HEK293 (cell line): ENCODE data around the gene CYCS.
A peak's percentile ranks its signal among the peaks of the same experiment; 100 is the strongest.

ENCODE experiments used
- SALL2 ChIP-seq: fragments of 450-650 bp; formaldehyde crosslinking; IDR thresholded peaks from 2 replicates; pipeline ENCODE4 v1.5.0; 2017; ENCODE audit warnings: missing biosample characterization, mild to moderate bottlenecking, missing genetic modification characterization, borderline replicate concordance
- SCRT2 ChIP-seq: fragments of 450-650 bp; formaldehyde crosslinking; IDR thresholded peaks from 2 replicates; pipeline ENCODE4 v1.5.1; 2016; ENCODE audit warnings: missing biosample characterization, missing genetic modification characterization
- ZNF121 ChIP-seq: fragments of 450-650 bp; formaldehyde crosslinking; IDR thresholded peaks from 2 replicates; pipeline ENCODE4 v1.5.1; 2016; ENCODE audit warnings: missing biosample characterization, missing genetic modification characterization
- ZNF221 ChIP-seq: fragments of 450-650 bp; formaldehyde crosslinking; IDR thresholded peaks from 2 replicates; pipeline ENCODE4 v1.5.1; 2017; ENCODE audit warnings: missing biosample characterization, missing genetic modification characterization, borderline replicate concordance
- ZNF24 ChIP-seq: fragments of 450-650 bp; formaldehyde crosslinking; IDR thresholded peaks from 2 replicates; pipeline ENCODE4 v1.5.1; 2016; ENCODE audit warnings: missing biosample characterization, missing genetic modification characterization
- ZNF76 ChIP-seq: fragments of 450-650 bp; formaldehyde crosslinking; IDR thresholded peaks from 2 replicates; pipeline ENCODE4; 2016; ENCODE audit warnings: low read depth, missing biosample characterization, missing genetic modification characterization, borderline replicate concordance
- ZNF791 ChIP-seq: fragments of 450-650 bp; formaldehyde crosslinking; IDR thresholded peaks from 2 replicates; pipeline ENCODE4 v1.5.1; 2016; ENCODE audit warnings: missing biosample characterization, missing genetic modification characterization
- TF ChIP-seq, protein P1 (sequence below): fragments of 450-650 bp; formaldehyde crosslinking; IDR thresholded peaks from 2 replicates; pipeline ENCODE4 v1.5.1; 2016; ENCODE audit warnings: missing biosample characterization, missing genetic modification characterization
- TF ChIP-seq, protein P2 (sequence below): fragments of 450-650 bp; formaldehyde crosslinking; IDR thresholded peaks from 2 replicates; pipeline ENCODE4 v1.5.1; 2016; ENCODE audit warnings: missing biosample characterization, missing genetic modification characterization
- TF ChIP-seq, protein P3 (sequence below): fragments of 450-650 bp; formaldehyde crosslinking; IDR thresholded peaks from 2 replicates; pipeline ENCODE4 v1.5.1; 2016; ENCODE audit warnings: missing biosample characterization, missing genetic modification characterization, low read depth

DNA sequence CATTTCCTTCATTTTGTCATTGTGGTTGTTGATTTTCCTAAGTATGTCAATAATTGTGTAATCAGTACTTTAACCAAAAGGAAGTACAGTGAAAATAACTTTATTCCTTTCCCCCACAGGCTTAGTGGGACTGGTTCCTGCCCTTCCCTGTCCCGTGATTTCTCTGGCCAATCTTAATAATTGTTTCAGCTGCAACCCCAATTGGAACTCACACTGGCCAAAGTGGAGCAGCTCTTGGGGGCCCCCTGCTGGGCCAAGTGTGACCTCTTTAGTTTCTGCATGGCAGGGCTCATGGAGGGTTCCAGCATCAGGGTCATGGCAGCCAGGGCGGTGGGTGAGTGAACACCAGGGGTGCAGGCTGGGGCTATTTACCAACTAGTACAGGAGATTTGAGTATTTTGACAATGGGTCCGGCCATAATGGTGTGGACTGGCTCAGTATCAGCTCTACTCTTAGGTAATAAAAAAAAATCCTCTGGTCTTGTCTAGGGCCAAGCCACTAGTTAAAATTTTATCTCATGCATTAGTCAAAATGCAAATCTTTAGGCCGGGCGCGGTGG lies 31.7 kb downstream of the CYCS start:
- TF ChIP-seq, protein P1, sequence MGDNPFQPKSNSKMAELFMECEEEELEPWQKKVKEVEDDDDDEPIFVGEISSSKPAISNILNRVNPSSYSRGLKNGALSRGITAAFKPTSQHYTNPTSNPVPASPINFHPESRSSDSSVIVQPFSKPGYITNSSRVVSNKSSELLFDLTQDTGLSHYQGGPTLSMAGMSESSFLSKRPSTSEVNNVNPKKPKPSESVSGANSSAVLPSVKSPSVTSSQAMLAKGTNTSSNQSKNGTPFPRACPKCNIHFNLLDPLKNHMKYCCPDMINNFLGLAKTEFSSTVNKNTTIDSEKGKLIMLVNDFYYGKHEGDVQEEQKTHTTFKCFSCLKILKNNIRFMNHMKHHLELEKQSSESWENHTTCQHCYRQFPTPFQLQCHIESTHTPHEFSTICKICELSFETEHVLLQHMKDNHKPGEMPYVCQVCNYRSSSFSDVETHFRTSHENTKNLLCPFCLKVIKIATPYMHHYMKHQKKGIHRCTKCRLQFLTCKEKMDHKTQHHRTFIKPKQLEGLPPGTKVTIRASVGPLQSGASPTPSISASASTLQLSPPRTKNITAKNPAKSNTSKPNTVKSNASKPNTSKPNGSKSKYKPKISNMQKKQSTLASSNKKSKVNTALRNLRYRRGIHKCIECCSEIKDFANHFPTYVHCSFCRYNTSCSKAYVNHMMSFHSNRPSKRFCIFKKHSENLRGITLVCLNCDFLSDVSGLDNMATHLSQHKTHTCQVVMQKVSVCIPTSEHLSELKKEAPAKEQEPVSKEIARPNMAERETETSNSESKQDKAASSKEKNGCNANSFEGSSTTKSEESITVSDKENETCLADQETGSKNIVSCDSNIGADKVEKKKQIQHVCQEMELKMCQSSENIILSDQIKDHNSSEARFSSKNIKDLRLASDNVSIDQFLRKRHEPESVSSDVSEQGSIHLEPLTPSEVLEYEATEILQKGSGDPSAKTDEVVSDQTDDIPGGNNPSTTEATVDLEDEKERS (tag by site-specific recombination) = no peak
- no peak for TF ChIP-seq SCRT2 (tag by site-specific recombination)
- TF ChIP-seq, protein P2, sequence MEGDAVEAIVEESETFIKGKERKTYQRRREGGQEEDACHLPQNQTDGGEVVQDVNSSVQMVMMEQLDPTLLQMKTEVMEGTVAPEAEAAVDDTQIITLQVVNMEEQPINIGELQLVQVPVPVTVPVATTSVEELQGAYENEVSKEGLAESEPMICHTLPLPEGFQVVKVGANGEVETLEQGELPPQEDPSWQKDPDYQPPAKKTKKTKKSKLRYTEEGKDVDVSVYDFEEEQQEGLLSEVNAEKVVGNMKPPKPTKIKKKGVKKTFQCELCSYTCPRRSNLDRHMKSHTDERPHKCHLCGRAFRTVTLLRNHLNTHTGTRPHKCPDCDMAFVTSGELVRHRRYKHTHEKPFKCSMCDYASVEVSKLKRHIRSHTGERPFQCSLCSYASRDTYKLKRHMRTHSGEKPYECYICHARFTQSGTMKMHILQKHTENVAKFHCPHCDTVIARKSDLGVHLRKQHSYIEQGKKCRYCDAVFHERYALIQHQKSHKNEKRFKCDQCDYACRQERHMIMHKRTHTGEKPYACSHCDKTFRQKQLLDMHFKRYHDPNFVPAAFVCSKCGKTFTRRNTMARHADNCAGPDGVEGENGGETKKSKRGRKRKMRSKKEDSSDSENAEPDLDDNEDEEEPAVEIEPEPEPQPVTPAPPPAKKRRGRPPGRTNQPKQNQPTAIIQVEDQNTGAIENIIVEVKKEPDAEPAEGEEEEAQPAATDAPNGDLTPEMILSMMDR (tag by site-specific recombination) = peak; percentile 19; the same call in 1 of the 2 replicates
- TF ChIP-seq, protein P3, sequence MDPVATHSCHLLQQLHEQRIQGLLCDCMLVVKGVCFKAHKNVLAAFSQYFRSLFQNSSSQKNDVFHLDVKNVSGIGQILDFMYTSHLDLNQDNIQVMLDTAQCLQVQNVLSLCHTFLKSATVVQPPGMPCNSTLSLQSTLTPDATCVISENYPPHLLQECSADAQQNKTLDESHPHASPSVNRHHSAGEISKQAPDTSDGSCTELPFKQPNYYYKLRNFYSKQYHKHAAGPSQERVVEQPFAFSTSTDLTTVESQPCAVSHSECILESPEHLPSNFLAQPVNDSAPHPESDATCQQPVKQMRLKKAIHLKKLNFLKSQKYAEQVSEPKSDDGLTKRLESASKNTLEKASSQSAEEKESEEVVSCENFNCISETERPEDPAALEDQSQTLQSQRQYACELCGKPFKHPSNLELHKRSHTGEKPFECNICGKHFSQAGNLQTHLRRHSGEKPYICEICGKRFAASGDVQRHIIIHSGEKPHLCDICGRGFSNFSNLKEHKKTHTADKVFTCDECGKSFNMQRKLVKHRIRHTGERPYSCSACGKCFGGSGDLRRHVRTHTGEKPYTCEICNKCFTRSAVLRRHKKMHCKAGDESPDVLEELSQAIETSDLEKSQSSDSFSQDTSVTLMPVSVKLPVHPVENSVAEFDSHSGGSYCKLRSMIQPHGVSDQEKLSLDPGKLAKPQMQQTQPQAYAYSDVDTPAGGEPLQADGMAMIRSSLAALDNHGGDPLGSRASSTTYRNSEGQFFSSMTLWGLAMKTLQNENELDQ (tag by site-specific recombination) = no peak
- TF ChIP-seq ZNF121 (tag by site-specific recombination) = no peak
- no peak for TF ChIP-seq ZNF76 (tag by site-specific recombination)
- no peak for TF ChIP-seq ZNF24 (tag by site-specific recombination)
- no peak for TF ChIP-seq ZNF221 (tag by site-specific recombination)
- no peak for TF ChIP-seq SALL2 (tag by site-specific recombination)
- TF ChIP-seq ZNF791 = no peak
